ENCODE measurements around the gene CSF3R.

GRCh38 chr1:36522461-36523229 lies 39.9 kb upstream of the CSF3R start:
- no peak for TF ChIP-seq CTCF (IDR thresholded peaks at IDR 0.05; ENCODE audit: insufficient read depth, low read depth, low read length)
- no peak for TF ChIP-seq EZH2 (IDR thresholded peaks at IDR 0.05; ENCODE audit: insufficient read depth, low read length)

Data from astrocyte (in vitro differentiated cells and primary cell).